ENCODE results near the gene BCL7A. TPM values are rescaled to one million over a fixed set of nuclear protein-coding genes. Genes with fewer than 3 reads are reported as not detected.

Gene BCL7A
- total and polyA plus RNA-seq, 4 donors: 3.5 to 8.3 (median 4.9) TPM

- peak; percentile 25 for TF ChIP-seq ZBTB33 (IDR thresholded peaks at IDR 0.05)
- no peak for TF ChIP-seq FOXA1 (IDR thresholded peaks at IDR 0.05)
- no peak for TF ChIP-seq NR2F2 (IDR thresholded peaks at IDR 0.05)
- no peak for TF ChIP-seq HNF4G (IDR thresholded peaks at IDR 0.05)
These were observed 50.6 kb downstream of the BCL7A start (continued) for GRCh38 chr12:122072031-122072970.

GRCh38 chr12:122073815-122074214 lies 52.1 kb downstream of the BCL7A start:
- TF ChIP-seq CTCF (IDR thresholded peaks at IDR 0.05; ENCODE audit: low read depth, low read length, missing input control): no peak
- no peak for TF ChIP-seq FOXA2 (IDR thresholded peaks at IDR 0.05)
- TF ChIP-seq EGR1 (IDR thresholded peaks at IDR 0.05; ENCODE audit: low read depth in 2 of 2): no peak
- TF ChIP-seq RXRA (IDR thresholded peaks at IDR 0.05): no peak
- no peak for TF ChIP-seq RAD21 (IDR thresholded peaks at IDR 0.05)
- TF ChIP-seq NR2F2 (IDR thresholded peaks at IDR 0.05): no peak
- TF ChIP-seq FOXA1 (IDR thresholded peaks at IDR 0.05): no peak
- TF ChIP-seq MAX (IDR thresholded peaks at IDR 0.05): no peak
- TF ChIP-seq YY1 (IDR thresholded peaks at IDR 0.05): no peak
- TF ChIP-seq HNF4G (IDR thresholded peaks at IDR 0.05): no peak
- no peak for TF ChIP-seq ATF3 (IDR thresholded peaks at IDR 0.05)
- no peak for TF ChIP-seq REST (IDR thresholded peaks at IDR 0.05)
- no peak for TF ChIP-seq SP1 (IDR thresholded peaks at IDR 0.05)
- no peak for TF ChIP-seq TAF1 (conservative IDR thresholded peaks at IDR 0.05)
- no peak for TF ChIP-seq GABPA (IDR thresholded peaks at IDR 0.05 in 1 of 2, conservative IDR thresholded peaks at IDR 0.05 in 1 of 2)
- no peak for TF ChIP-seq JUND (IDR thresholded peaks at IDR 0.05)
- no peak for TF ChIP-seq ZBTB33 (IDR thresholded peaks at IDR 0.05)
- TF ChIP-seq HNF4A (conservative IDR thresholded peaks at IDR 0.05): no peak

More at GRCh38 chr12:122073815-122074214, 52.1 kb downstream of the BCL7A start:
- Histone ChIP-seq H3K27ac (ENCODE audit: low read depth in 1 of 2, low read length in 2 of 2) (no peak overlapping the region), H3K27me3 (ENCODE audit: control insufficient read depth in 4 of 4, insufficient read depth in 4 of 4, low read length in 3 of 4) (no peaks in the 10 kb centered on the region), H3K36me3 (ENCODE audit: control insufficient read depth in 4 of 4, insufficient read depth in 3 of 4, low read depth in 1 of 4, low read length in 3 of 4) (no peaks in the 10 kb centered on the region), H3K9me3 (ENCODE audit: control insufficient read depth in 4 of 4, low read length in 3 of 4) (no peaks in the 10 kb centered on the region), H3K9ac (ENCODE audit: low read depth in 1 of 2, low read length in 2 of 2) (no peak overlapping the region), H3K4me1 (ENCODE audit: control insufficient read depth in 4 of 4, insufficient read depth in 4 of 4, low read length in 3 of 4) (peaks cover 3 to 16% (median 9%) of the 10 kb centered on the region in 4 donors), H3K4me3 (ENCODE audit: low read depth in 1 of 3, low read length in 3 of 3) (no peak overlapping the region)
- WGBS: 97% methylated on average over 1 of the region's 1 CpG
- DNase-seq (ENCODE audit: low spot score): no peak
